K562 (cell line): Measurements from ENCODE around the gene CTH. TPM values are rescaled to one million over a fixed set of nuclear protein-coding genes. Genes with fewer than 3 reads are reported as not detected.
"Not testable (repeated sequence)": the region's sequence is repeated elsewhere in the genome, so short reads cannot be mapped to it uniquely, and the experiment has no call there.

Experiments used
- ATAC-seq: fragments of 200-7000 bp; cut with Tn5 transposase; 3 replicates; pipeline ENCODE4 v1.9.1; 2020; ENCODE audit warnings: moderate library complexity
- BruUV-seq: library from RNA; stranded (reverse); fragments of 400-500 nt; replicated peaks from 2 replicates; lab custom pipeline; 2021; lab: Mats Ljungman, UMichigan
- CTCF ChIA-PET: fragments of 300-600 bp; formaldehyde crosslinking; extraction: SDS; loops from one replicate; lab custom pipeline; 2021; ENCODE audit warnings: low intra/inter-chr PET ratio; lab: Yijun Ruan, JAX
- POLR2A ChIA-PET: fragments of 300-600, 350-650 bp; sonication (Branson Sonifier 250); formaldehyde crosslinking; extraction: SDS; loops from one replicate; lab custom pipeline; 2021; ENCODE audit warnings: antibody characterized with exemption, inconsistent platforms; lab: Yijun Ruan, JAX
- DNase-seq, 4 experiments: peaks; one replicate each; pipeline versions ENCODE4 v3.0.0 to v3.0.0-alpha.2; 2011 to 2018; ENCODE audit warnings: low spot score in 3 of 4, mixed read lengths in 3 of 4; ENCODE audit errors: extremely low read depth in 1 of 4
- FAIRE-seq: peaks from 2 replicates; lab custom pipeline; 2011; peaks lifted over from hg19 to GRCh38; lab: Jason Lieb, UNC
- H2AFZ ChIP-seq: 2 replicates; pipeline ENCODE4 v1.6.0; 2011; ENCODE audit warnings: low read depth, low read length, control low read depth, inconsistent platforms
- H3K27ac ChIP-seq: fragments of 200-600 bp; 3 replicates; pipeline ENCODE4 v1.8.0; 2011; ENCODE audit warnings: low read depth, mild to moderate bottlenecking, control low read depth, inconsistent platforms, low read length, moderate library complexity, mixed read lengths; ENCODE audit errors: extremely low read depth
- H3K27me3 ChIP-seq, 2 experiments: fragments of 300-600 bp in 1 of 2; 2 replicates in 1 of 2; 3 replicates in 1 of 2; pipeline versions ENCODE4 v1.6.0 to v1.8.0; 2011; ENCODE audit warnings: inconsistent platforms in 2 of 2, low read length in 2 of 2, mild to moderate bottlenecking in 1 of 2, mixed read lengths in 1 of 2, moderate library complexity in 1 of 2; ENCODE audit not compliant: control insufficient read depth in 2 of 2, insufficient read depth in 2 of 2
- H3K36me3 ChIP-seq: fragments of 300-600 bp; 3 replicates; pipeline ENCODE4 v1.8.0; 2011; ENCODE audit warnings: mild to moderate bottlenecking, low read length, inconsistent platforms; ENCODE audit not compliant: control insufficient read depth, insufficient read depth
- H3K4me1 ChIP-seq, 2 experiments: fragments of 200-600 bp in 1 of 2; replicated peaks in 1 of 2; 2 replicates in 1 of 2; 3 replicates in 1 of 2; pipeline versions ENCODE4 v1.5.1 to v1.8.0; 2011; ENCODE audit warnings: inconsistent platforms in 2 of 2, low read length in 2 of 2, mild to moderate bottlenecking in 1 of 2, mixed read lengths in 1 of 2, moderate library complexity in 1 of 2; ENCODE audit not compliant: control insufficient read depth in 2 of 2, insufficient read depth in 2 of 2
- H3K4me2 ChIP-seq: 2 replicates; pipeline ENCODE4 v1.6.1; 2011; ENCODE audit warnings: low read length, control low read depth, inconsistent platforms, mixed read lengths; ENCODE audit not compliant: insufficient read depth
- H3K4me3 ChIP-seq: fragments of 200-600 bp; sonication (generic), shearing (Covaris generic); 2 replicates; pipeline ENCODE4 v1.5.1; 2016; ENCODE audit warnings: control low read depth, inconsistent platforms
- H3K79me2 ChIP-seq: fragments of 200-600 bp; 3 replicates; pipeline ENCODE4 v1.8.0; 2011; ENCODE audit warnings: low read length, inconsistent platforms; ENCODE audit not compliant: control insufficient read depth, insufficient read depth
- H3K9ac ChIP-seq, 2 experiments: 2 replicates each; pipeline versions ENCODE4 v1.6.0 to v1.6.1; 2011; ENCODE audit warnings: low read depth in 2 of 2, low read length in 2 of 2, control low read depth in 1 of 2, inconsistent platforms in 1 of 2, mild to moderate bottlenecking in 1 of 2, mixed read lengths in 1 of 2; ENCODE audit not compliant: insufficient read depth in 1 of 2
- H3K9me1 ChIP-seq: one replicate; pipeline ENCODE4 v1.6.0; 2011; ENCODE audit warnings: inconsistent platforms, mild to moderate bottlenecking, low read length, moderate library complexity; ENCODE audit not compliant: control insufficient read depth, insufficient read depth
- H3K9me3 ChIP-seq: replicated peaks from 2 replicates; pipeline ENCODE4 v1.5.1; 2011; ENCODE audit warnings: low read depth, low read length, inconsistent platforms; ENCODE audit not compliant: control insufficient read depth, insufficient read depth
- H4K20me1 ChIP-seq: replicated peaks from 2 replicates; pipeline ENCODE4 v1.6.1; 2011; ENCODE audit warnings: low read length, inconsistent platforms, mixed read lengths; ENCODE audit not compliant: control insufficient read depth, insufficient read depth
- CHD2 ChIP-seq: IDR thresholded peaks from 2 replicates; pipeline ENCODE4 v1.6.1; 2011; ENCODE audit warnings: low read depth, low read length
- PRMT5 ChIP-seq: sonication (generic); formaldehyde crosslinking; IDR thresholded peaks from 2 replicates; pipeline ENCODE4 v1.5.0; 2020; ENCODE audit warnings: missing genetic modification reagents
- WGBS: fragments of 100-300 bp; shearing (Covaris generic); methylation state at CpG from one replicate; pipeline ENCODE4 v1.1.6; 2016; ENCODE audit warnings: low coverage, mixed read lengths; ENCODE audit not compliant: insufficient coverage; ENCODE audit errors: missing lambda C conversion rate; 5-methylcytosine and 5-hydroxymethylcytosine counted together
- in situ Hi-C: fragments of 300-500 bp; cut with MboI; formaldehyde crosslinking; loops from 4 replicates; pipeline ENCODE4 v1.15.0; 2018; ENCODE audit warnings: inconsistent platforms, mixed read lengths
- intact Hi-C: fragments of 100-400 bp; cut with micrococcal nuclease; formaldehyde crosslinking; loops from 2 replicates; pipeline ENCODE4 v1.14.2; 2022
- polyA plus RNA-seq, 8 experiments: library from polyadenylated mRNA; depleted of rRNA in 4 of 8; stranded (reverse) in 5 of 8; unstranded in 3 of 8; fragments of >200 nt; fragmentation: Nextera tagmentation in 2 of 8; fragmentation: Illumina TruSeq in 1 of 8; extraction: Ambion mirVana in 2 of 8; extraction: Trizol in 1 of 8; gene quantifications; 2 replicates each; pipeline versions ENCODE4 v1.2.1 to v1.2.3, GENCODE V29; 2011 to 2014; ENCODE audit warnings: inconsistent platforms in 1 of 8, missing spikeins in 1 of 8
- total RNA-seq, 7 experiments: library from RNA; depleted of rRNA in 6 of 7; stranded (reverse); fragments of >200 nt in 6 of 7; fragmentation: Illumina TruSeq in 2 of 7; extraction: Trizol in 2 of 7; gene quantifications; 2 replicates each; pipeline versions ENCODE4 v1.2.1 to v1.2.3, GENCODE V29; 2011 to 2021; ENCODE audit warnings: low replicate concordance in 1 of 7

Gene CTH
- total and polyA plus RNA-seq, 9 of the 15 experiments (the other 6 are each of a cell fraction or from before 2014, with no cell fraction given) = 8.0 to 54.4 (median 30.9) TPM

DNA sequence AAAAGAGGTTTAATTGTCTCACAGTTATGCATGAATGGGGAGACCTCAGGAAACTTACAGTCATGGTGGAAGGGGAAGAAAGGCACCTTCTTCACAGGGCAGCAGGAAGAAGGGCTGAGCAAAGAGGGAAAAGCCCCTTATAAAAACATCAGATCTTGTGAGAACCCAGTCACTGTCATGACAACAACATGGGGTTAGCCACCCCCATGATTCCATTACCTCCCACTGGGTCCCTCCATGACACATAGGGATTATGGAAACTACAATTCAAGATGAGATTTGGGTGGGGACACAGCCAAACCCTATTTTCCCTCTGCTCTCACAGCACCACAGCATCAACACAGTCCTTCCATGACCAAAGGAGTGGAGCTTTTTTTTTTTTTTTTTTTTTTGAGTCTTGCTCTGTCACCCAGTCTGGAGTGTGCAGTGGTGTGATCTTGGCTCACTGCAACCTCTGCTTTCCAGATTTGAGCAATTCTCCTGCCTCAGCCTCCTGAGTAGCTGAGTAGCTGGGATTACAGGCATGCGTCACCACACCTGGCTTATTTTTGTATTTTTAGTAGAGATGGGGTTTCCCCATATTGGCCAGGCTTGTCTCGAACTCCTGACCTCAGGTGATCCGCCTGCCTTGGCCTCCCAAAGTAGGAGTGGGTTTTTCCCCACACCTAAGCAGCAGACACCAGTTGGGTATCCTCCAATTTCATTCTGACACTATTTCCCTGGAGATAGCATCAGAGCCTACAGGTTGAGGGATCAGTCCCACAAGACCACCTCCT, 41.3 kb downstream of the CTH start:
- not testable (repeated sequence) for BruUV-seq, FAIRE-seq

DNA sequence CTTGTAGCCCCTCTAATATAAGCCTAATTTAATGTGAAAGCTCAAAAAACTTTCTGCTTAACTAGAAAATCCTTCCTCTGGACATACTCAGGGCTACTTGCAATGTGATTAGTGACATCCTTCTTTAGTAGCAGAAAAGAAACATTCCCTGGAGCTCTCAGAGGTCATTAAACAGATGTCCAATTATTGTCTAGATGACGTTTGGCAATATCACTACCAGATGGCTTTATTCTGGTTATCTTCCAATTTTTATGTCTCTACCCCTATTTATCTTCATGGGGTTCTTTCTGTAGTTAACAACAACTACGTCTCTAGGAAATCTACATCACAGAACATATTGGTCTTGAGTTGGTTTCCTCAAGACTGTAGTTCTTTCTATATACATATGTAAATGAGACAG, 44.2 kb downstream of the CTH start:
- WGBS = 30% methylated on average over 2 of the region's 2 CpGs
- Histone ChIP-seq H3K4me2 (no peak overlapping the region), H3K4me1 (peaks cover 9 to 11% of the 10 kb centered on the region in 2 experiments), H3K27me3 (no peaks in the 10 kb centered on the region), H4K20me1 (no peaks in the 10 kb centered on the region), H3K27ac (no peak overlapping the region), H3K9ac (no peak overlapping the region), H3K9me1 (no peaks in the 10 kb centered on the region), H3K79me2 (no peaks in the 10 kb centered on the region), H3K9me3 (no peaks in the 10 kb centered on the region), H3K4me3 (no peak overlapping the region), H3K36me3 (no peaks in the 10 kb centered on the region), H2AFZ (no peak overlapping the region)
- no TSS peak for BruUV-seq
- ChIA-PET CTCF (no interaction called here), POLR2A (interaction anchor here (1.5 kb wide), 1 partner anchor 10 kb away, joined by 3 read pairs; no protein-coding TSS in a partner anchor)
- intact Hi-C loops = no loop called here
- DNase-seq = no peak
- in situ Hi-C loops = no loop called here
- TF ChIP-seq PRMT5 (CRISPR knock-in tag) = no peak
- TF ChIP-seq CHD2 = no peak
- ATAC-seq = no peak
- no peak for FAIRE-seq

More for the DNA sequence above, 41.3 kb downstream of the CTH start:
- H3K4me2 ChIP-seq, intact Hi-C loops, H3K36me3 ChIP-seq, in situ Hi-C loops, CTCF ChIA-PET, H3K9me1 ChIP-seq, ATAC-seq, H3K9ac ChIP-seq, H3K4me1 ChIP-seq, H3K4me3 ChIP-seq, H4K20me1 ChIP-seq, H3K9me3 ChIP-seq, H3K27ac ChIP-seq, H3K79me2 ChIP-seq, H3K27me3 ChIP-seq, DNase-seq, H2AFZ ChIP-seq: not testable (repeated sequence)
- POLR2A ChIA-PET = interaction anchor here (0.9 to 1.1 kb wide), 2 partner anchors 10 to 11 kb away, joined by 3 read pairs; no protein-coding TSS in a partner anchor
- WGBS = 31% methylated on average over 3 of the region's 3 CpGs
